22Rv1 (cell line): ENCODE data around the gene CDH10.

Experiments used
- H3K27ac ChIP-seq: fragments of 450-650 bp; 2 replicates; pipeline ENCODE4 v1.5.1; 2017
- ZFX ChIP-seq: fragments of 450-650 bp; IDR thresholded peaks from 2 replicates; pipeline ENCODE4 v1.6.1; 2017; ENCODE audit warnings: antibody characterized with exemption, borderline replicate concordance
- TF ChIP-seq, protein P1 (sequence below): fragments of 450-650 bp; IDR thresholded peaks from 2 replicates; pipeline ENCODE4 v1.5.1; 2017; ENCODE audit warnings: mild to moderate bottlenecking

CDH10 gene

DNA sequence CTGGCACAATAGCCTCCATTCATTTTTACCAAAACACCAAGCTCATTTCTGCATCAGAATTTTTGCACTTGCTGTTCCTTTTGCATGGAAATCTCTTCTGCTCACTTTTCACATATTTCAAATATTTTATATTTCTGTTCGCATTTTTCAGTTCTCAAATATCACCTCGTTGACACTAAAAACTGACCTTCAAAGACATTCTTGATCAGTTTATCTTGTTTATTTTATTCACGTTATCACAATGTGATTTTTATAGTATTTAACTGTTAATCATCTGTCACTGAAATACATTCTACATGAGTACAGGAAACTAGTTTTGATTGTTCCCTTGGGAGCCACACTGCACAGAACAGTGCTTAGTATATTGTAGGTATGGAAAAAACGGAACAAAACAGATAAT lies 29.6 kb downstream of the CDH10 start:
- TF ChIP-seq, protein P1, sequence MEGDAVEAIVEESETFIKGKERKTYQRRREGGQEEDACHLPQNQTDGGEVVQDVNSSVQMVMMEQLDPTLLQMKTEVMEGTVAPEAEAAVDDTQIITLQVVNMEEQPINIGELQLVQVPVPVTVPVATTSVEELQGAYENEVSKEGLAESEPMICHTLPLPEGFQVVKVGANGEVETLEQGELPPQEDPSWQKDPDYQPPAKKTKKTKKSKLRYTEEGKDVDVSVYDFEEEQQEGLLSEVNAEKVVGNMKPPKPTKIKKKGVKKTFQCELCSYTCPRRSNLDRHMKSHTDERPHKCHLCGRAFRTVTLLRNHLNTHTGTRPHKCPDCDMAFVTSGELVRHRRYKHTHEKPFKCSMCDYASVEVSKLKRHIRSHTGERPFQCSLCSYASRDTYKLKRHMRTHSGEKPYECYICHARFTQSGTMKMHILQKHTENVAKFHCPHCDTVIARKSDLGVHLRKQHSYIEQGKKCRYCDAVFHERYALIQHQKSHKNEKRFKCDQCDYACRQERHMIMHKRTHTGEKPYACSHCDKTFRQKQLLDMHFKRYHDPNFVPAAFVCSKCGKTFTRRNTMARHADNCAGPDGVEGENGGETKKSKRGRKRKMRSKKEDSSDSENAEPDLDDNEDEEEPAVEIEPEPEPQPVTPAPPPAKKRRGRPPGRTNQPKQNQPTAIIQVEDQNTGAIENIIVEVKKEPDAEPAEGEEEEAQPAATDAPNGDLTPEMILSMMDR, result no peak
- no peak for TF ChIP-seq ZFX
- H3K27ac ChIP-seq, result no peak overlapping the region

DNA sequence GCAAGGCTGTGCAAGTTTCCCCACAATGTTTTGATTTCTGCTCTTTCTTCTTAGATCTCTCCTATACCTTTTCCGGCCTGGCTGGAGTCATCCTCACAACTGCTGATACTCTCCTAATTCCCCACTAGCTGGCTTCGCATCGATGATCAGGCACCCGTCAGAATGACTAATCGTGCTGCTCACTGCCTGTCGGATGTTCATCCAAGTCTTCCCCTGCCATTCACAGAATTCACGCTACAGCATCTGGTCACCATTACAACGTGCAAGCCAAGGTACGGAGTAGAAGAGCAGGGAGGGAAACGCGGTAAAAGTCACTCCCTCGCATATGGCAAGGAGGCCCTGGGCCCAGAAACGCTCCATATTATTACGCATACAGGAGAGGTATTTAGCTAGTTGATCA lies 35.1 kb downstream of the CDH10 start:
- TF ChIP-seq, protein P1, result no peak
- no peak for TF ChIP-seq ZFX

DNA sequence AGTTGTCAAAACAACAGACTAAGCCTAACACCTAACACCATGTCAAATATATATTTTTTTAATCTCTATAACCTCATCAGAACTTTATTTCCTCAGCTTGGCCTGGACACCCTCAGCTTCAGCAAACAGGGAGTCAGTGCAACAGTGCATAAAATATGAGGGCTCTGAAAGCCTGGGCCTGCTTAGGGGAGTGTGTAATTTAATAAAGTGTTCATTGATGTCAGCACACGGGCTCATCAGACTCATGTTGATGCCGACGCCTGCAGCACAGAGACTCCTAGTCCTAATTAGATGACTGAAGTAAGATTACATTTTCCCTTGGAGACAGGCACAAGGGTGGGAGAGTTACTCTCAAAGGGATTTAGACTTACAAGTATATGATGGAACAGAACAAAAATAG lies 37.8 kb downstream of the CDH10 start:
- TF ChIP-seq ZFX, result no peak
- TF ChIP-seq, protein P1, result no peak
- no peak overlapping the region for H3K27ac ChIP-seq

More for the DNA sequence above, 35.1 kb downstream of the CDH10 start:
- no peak overlapping the region for H3K27ac ChIP-seq

DNA sequence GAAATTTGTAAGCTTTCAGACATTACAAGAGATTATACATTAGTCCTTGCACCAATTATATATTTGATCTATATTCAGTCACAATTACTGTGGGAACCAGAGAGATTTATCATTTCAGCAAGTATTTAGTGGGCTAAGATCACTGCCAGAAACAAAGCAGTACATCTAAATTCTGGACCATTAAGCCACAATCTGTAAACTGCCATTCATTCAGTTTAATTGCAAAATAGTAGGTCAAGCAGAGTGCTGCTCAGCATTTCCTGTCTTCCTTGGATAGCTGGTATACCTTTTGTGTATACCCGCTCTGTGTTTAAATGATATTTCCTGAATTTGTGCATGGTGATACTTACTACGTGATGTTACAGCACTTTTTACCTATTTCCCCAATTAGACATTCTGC lies 42.6 kb downstream of the CDH10 start:
- TF ChIP-seq, protein P1, result no peak
- TF ChIP-seq ZFX, result no peak

DNA sequence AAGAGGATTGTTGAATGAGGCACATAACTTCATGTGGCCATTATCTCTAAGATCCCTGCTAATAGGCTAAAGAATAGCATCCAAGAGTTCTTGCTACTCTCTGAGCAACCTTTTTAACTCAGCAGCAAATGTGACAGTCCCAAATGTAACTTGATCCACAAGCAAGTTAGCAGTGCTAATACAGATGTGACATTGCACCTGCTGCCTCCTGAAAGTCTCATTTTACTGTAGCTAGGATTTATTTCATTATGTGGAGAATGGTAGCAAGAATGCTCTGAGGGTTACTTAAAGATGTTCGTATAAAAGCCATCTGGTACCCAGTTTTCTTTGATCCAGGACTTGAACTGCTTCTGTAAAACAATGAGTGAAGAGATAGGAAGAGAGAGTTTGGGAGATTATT lies 45.8 kb downstream of the CDH10 start:
- H3K27ac ChIP-seq, result no peak overlapping the region
- no peak for TF ChIP-seq ZFX
- TF ChIP-seq, protein P1, result no peak

More for the DNA sequence above, 42.6 kb downstream of the CDH10 start:
- H3K27ac ChIP-seq, result no peak overlapping the region

DNA sequence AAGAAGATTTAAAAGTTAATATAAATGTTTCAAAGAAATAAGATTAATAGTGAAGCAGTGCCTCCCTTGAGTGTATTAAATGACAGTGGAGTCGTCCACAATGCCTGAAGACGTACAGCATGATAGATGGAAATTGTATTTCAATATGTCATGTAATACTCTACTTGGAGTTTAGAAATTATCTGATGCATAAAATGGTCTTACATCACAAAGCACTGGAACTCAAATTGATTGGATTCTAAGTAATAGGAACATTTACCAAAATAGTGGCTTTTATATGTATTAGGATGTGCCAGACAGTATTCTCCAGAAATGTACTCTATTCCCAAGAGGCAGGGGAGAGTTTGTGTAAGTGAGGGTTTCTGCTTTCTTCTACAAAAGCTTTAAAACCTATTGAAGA lies 49.4 kb downstream of the CDH10 start:
- TF ChIP-seq ZFX, result no peak
- TF ChIP-seq, protein P1, result no peak
- no peak overlapping the region for H3K27ac ChIP-seq

DNA sequence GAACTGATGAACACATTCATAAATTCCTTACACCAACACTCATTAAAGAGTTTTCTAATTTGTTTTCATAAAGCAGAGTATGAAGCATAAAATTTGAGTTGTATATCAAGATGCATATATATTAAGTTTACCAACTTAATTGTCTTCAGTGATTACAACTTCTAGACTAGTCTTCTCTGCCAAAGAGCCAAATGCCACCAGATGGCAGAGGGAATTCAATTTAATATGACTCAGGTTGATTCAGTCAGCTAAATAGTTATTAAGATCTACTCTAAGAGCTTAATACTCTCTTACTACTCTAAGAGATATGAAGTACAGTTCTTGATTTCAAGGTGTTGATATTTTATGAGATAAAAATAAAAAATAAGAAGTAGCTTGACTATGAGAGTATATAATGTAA lies 53.4 kb downstream of the CDH10 start:
- no peak overlapping the region for H3K27ac ChIP-seq
- no peak for TF ChIP-seq ZFX
- TF ChIP-seq, protein P1, result no peak
